ENCODE measurements around the gene ADCK1. TPM values are rescaled to one million over a fixed set of nuclear protein-coding genes. Genes with fewer than 3 reads are reported as not detected.
"Not testable (repeated sequence)": the region's sequence is repeated elsewhere in the genome, so short reads cannot be mapped to it uniquely, and the experiment has no call there.

ADCK1 gene, protein sequence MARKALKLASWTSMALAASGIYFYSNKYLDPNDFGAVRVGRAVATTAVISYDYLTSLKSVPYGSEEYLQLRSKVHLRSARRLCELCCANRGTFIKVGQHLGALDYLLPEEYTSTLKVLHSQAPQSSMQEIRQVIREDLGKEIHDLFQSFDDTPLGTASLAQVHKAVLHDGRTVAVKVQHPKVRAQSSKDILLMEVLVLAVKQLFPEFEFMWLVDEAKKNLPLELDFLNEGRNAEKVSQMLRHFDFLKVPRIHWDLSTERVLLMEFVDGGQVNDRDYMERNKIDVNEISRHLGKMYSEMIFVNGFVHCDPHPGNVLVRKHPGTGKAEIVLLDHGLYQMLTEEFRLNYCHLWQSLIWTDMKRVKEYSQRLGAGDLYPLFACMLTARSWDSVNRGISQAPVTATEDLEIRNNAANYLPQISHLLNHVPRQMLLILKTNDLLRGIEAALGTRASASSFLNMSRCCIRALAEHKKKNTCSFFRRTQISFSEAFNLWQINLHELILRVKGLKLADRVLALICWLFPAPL
- total RNA-seq (2014; rRNA removed) = 5.1 and 5.5 TPM in 2 replicates
- polyA plus RNA-seq (2012) = 5.8 TPM

DNA sequence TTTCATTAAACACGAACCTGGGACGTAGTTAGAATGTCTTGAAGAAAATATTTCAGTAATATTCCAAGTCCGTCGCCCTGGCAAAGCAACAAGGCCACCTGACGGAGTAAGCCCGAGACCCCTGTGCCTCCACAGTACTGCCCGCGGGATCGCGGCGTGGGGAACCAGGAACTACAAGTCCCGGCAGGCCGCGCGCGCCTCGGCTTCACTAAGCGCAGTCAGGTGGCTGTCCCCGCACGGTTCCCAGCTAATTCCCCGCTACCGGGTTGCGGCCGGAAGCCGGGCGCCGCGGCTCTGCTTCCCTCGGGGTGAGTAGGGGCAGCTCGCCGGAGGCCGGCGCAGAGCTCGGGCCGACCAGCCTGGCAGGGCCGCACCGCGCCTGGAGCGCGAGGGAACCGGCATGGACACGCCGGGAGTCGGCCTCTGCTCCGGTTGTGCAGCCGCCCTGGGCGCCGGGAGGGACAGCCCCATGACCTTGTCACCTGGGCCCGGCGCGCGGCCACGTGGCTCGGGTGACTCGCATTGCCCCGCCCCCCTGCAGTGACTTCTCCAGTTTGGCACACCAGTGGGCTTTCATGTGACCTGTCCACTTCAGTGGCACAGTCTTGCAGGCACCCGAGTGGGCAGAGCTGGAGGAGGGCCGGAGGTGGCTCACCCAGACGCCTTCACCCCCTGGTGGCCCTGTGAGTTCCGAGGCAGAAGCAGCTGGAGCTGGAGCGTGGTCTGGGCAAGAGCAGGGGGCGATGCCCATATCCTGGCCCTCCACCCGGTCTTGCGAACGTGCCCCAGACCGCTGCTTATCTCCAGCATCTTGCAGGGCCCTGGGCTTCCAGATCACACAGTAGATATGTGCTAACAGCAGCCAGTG is at the start of gene ADCK1:
TSS of gene ADCK1 (plus strand) at position 247 of the 868 bp plus-strand sequence. CDS start 18,870 bp downstream, outside the sequence.
- peak; percentile 72 for DNase-seq (ENCODE audit: low read depth)

DNA sequence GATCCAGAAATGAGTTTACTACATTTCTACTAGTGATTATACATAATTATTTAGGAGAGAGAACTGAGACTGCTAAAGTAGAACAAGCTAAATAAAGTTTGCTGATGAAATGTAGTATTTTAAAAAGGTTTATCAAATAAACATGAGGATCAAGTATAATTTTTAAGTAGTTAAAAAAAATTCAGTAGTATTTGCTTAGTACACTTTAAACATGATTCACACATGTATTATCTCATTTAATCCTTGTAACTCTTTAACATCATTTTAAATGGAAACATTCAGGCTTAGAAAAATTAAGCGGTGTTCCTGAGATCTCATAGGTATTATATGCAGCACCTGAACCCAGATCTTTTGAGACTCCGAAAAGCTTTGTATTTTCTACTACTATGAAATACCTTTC is 47.6 kb upstream of the ADCK1 start:
- no peak for DNase-seq (ENCODE audit: low read depth)

DNA sequence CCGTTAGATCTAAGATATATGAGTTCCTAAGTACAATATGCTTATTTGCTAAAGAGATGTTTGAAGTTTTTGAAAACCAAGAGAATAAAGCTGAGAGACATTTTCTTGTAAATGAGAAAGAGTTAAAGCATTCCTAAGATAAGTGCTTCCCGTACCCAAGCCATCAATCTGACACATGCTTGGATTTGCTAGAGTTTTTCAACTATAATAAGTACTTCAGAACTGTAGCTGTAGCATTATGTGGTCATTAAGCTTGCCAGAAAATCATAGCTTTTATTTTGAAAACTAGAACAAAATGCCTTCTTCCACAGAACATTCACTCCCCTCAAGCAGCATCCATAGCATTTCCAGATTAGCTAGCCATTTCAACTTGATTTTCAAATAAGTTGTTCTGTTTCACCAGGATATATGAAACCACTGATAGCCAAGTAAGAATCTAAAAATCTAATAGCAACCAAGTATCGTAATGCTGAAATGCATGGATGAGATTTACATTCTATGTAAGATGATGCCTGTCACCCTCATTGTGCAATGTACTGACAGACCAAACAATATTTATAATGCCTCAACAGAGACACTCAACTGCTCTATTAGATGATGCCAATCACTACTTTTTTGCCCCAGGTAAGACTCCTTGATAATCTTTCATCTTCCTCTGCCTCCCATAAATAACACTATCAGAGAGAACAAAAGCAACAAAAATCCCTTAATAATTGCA is 47.0 kb upstream of the ADCK1 start:
- DNase-seq (ENCODE audit: low read depth) = no peak

DNA sequence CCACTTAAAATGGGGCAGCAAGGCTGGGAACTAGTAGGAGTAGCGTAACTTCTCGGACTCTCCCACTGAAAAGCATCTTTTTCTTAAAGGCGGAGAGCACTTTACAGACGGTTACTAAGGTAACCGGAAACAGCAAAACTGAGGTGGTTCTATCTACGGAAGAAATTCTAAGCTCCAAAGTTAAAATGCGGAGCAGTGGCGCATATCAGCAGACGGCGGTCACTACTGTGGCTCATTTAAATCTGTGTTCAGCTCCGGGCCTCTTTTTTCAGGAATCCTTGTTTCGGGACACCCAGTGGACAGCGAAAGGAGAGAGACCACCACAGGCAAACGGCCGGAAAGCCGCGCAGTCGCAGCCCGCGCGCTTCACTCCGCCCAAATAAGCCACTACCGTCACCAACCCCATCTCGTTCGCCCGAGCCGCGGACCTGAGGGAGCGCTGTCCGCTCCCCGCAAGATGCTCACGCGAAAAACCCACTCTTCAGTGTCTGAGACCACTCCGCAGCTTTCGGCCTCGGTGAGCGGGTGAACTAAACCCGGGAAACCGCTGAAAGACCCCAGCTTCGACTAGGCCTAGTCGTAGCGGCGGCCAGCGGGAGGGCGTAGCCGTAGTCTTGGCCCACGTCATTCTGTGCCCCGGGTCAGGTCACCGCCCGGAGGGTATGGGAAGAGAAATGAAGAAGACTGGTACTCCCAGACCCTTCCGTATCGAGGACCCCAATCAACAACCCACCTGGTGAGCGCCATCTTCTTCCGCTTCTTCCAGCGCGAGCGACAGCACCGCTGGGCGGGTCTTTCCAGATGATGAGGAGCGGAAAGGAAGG is 39.3 kb upstream of the ADCK1 start, which contains the start of gene SNW1:
TSS of gene SNW1 (minus strand) at position 776 of the 824 bp plus-strand sequence. CDS start at position 747, 29 bp downstream.
- peak; percentile 91 for DNase-seq (ENCODE audit: low read depth)

DNA sequence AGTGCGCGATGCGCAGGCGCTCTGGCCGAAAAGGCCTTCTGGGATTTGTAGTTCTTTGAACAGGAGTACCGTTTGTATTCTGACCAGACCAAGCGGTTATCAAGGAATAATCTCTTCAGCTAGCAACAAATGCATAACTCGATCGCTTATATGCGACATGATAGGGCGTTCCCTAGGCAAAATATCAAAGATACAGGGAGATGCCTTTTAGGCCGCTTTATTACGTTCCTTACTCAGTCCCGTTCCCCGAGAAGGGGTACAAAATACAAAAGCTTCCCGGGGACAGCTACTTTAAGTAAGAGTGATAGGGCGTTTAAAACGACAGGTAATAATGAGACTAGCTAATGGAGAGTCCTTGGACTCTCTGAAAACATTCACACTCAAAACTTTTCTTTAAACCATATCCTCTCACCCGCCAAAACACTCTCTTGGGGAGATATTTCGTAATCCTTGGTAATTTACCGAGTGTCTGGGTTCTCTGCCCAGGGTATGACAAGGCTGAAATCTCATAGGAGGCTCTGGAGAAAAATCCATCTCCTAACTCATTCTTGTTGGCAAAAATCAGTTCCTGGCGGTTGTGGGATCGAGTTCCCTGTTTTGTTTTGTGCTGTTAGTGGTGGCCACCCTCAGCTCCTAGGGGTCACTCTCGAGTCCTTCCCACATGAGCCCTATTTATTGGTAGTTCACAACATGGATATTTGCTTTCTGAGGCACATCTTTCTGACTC is 38.5 kb upstream of the ADCK1 start:
- peak; percentile 55 for DNase-seq (ENCODE audit: low read depth)

DNA sequence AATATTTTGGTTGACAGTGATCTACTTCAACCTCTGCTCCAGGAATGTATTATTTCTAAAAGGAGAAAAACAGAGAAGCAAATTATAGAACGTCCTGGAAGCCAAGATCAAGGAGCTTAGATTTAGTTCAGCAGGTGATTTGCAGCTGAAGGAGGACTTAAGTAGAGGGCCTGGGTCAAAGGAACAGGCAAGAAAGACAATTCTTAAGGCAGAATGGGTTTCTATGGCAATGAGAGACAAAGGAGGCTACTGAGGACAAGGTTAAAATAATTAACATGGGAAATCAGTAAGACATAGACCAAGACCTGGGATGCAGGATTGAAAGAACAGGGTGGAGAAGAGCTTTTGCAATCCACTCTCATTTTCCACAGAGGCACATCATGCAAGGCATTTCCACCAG is 36.6 kb upstream of the ADCK1 start:
- no peak for DNase-seq (ENCODE audit: low read depth)

DNA sequence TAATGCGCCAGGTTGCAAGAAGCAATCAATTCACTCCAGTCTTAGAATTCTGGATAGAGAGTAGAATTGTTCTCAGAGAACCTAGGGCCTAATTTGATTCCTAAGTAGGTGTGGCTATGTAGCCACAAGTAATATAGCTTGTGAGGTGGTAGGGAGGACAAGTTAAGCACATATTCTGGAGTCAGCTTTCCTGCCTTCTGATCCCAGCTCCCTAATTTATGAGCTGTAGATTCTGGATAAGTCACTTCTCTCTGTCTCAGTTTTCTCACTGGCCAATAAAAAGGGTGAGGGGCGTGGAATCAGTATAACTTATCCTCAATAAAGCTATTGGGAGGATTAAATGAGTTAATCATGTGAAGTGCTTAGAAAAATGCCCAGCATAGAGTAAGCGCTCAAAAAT is 35.9 kb upstream of the ADCK1 start:
- no peak for DNase-seq (ENCODE audit: low read depth)

DNA sequence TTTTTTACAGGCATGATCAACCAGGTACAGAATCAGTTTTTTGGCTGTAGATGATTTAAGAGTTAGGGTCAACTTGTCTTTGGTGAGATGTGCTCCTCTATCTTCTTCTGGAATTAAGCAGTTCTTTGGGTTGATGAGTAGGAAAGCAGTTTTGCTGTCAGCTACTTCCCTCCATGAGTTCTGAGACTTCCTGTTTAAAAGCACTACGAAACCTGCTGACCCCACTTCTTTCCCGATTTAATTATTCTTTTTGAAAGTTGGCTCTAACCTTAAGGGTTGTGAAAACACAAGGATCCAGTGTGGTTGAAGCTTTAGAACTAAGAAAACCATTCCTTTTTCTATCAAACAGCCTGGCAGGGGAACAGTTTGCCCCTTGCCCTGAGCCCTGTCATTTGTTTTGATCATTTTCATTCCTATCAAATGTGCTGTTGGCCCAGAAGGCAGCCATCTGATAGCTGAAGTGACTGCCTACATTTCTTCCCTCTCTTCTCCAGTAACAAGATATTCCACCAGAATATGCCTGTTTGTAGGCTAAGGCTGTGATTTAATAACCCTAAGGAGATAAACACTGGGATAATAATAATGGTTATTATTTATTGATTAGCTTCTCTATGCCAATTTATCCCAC is 31.4 kb upstream of the ADCK1 start:
- not testable (repeated sequence) for DNase-seq (ENCODE audit: low read depth)

DNA sequence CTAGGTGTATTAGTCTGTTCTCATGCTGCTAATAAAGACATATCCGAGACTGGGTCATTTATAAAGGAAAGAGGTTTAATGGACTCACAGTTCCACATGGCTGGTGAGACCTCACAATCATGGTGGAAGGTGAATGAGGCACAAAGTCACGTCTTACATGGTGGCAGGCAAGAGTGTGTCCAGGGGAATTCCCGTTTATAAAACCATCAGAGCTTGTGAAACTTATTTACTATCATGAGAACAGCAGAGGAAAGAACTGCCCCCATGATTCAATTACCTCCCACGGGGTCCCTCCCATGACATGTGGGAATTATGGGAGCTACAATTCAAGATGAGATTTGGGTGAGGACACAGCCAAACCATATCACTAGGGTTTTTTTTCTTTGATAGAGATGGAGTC is 25.9 kb upstream of the ADCK1 start:
- not testable (repeated sequence) for DNase-seq (ENCODE audit: low read depth)

DNA sequence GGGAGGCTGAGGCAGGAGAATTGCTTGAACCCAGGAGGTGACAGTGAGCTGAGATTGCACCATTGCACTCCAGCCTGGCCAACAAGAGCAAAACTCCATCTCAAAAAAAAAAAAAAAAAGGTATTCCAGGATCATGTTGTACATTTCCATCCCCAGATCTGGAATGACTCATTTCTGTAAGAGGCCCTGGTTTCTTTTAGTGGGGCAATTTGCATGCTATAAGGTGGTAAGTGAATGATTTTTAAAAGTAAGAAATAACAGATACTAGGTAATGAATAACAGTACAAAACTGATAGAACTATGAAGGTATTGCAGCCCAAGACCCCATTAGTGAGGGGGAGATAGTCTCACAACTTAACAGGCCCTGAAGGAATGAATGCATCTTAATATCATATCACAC is 17.7 kb upstream of the ADCK1 start:
- DNase-seq (ENCODE audit: low read depth) = no peak

DNA sequence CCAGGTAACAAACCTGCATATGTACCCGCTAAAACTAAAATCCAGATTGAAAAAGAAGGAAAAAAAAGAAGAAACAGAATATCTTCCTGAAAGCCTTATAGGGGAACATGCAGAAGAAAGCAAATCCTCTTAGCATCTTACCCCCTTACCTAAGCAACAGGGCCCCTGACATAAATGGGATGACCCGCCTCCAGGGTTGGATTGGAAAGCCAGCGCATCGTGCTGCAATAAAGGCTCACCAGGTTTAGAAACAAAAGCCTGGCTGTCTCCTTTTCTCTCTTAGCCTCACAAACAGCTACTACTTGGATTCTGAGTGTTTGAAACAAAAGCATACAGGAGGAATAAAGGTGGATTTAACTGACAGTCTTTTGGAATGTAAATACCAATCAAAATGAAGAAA is 13.8 kb upstream of the ADCK1 start:
- no peak for DNase-seq (ENCODE audit: low read depth)

DNA sequence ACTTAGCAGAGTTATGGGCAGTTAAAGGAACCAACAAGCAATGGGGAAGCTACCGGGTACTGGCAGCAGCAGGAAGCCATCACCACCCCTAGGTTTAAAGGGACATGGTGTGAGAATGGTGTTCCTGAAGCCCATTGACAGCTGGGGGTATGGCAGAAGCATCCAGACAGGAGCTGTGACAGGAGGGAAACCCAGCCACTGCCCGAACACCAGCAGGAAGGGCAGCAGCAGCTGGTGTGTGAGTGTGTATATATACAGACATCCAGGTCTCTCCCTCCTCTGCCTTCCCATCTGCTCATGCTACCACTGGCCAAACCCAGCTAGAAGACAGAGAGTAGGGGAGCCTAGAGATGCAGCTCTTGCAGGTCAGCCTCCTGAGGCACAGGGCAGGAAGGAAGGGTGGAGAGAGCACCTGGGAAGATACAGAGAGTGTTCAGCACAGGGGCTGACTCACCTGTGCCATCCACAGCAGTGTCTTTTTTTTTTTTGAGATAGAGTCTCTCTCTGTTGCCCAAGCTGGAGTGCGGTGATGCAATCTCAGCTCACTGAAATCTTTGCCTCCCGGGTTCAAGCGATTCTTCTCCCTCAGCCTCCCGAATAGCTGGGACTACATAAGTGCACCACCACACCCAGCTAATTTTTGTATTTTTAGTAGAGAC is 9.2 kb upstream of the ADCK1 start:
- peak; percentile 31 for DNase-seq (ENCODE audit: low read depth)

DNA sequence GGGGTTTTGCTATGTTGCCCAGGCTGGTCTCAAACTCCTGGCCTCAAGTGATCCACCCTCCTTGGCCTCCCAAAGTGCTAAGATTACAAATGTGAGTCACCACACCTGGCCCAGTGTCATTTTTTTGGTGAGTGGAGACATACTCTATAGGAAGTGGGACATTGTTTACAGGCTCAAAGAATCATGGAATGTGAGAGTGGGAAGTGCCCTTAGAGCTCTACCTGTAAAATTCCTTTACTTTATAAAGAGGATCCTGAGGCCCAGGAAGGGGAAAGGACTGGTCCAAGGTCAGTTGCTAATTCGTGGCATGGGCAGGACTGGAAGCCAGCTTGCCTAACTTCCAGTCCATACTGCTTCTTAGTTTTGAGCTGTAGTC is 8.7 kb upstream of the ADCK1 start:
- no peak for DNase-seq (ENCODE audit: low read depth)

DNA sequence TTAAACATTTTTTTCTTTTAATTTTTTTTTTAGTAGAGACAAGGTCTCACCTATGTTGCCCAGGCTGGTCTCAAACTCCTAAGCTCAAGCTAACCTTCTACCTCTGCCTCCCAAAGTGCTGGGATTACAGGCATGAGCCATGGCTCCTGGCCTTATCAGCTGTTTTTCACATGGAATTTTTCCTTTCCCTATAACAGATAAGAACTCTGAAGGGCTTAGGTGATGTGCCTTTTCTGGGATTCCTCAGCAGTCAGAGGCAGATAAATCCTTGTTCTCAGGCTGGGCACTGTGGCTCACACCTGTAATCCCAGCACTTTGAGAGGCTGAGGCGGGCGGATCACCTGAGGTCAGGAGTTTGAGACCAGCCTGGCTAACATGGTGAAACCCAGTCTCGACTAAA is 6.7 kb upstream of the ADCK1 start:
- not testable (repeated sequence) for DNase-seq (ENCODE audit: low read depth)

DNA sequence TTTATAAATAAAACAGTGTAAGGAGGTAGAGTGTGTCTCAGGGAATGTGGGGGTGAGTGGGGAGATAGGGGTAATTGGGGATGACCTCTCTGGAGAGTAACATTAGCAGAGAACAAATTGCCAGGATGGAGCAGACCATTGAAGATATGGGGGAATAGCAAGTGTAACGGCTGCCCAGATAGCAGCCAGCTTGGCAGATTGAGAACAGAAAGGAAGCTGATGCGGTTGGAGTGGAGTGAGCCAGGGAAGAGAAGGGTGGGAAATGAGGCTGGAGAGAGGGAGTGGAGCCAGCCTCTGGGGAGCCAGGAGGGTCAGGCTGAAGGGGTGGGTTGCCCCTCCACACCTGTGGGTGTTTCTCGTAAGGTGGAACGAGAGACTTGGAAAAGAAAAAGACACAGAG is 5.6 kb upstream of the ADCK1 start:
- no peak for DNase-seq (ENCODE audit: low read depth)

DNA sequence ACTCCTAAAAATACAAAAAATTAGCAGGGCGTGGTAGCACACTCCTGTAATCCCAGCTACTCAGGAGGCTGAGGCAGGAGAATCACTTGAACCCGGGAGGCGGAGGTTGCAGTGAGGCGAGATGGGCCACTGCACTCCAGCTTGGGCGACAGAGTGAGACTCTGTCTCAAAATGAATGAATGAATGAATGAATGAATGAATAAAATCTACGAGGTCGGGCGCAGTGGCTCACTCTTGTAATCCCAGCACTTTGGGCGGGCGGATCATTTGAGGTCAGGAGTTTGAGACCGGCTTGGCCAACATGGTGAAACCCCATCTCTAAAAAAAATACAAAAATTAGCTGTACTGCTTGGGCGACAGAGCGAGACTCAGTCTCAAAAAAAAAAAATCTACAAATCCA is 453 bp upstream of the ADCK1 start:
- DNase-seq (ENCODE audit: low read depth) = not testable (repeated sequence)

DNA sequence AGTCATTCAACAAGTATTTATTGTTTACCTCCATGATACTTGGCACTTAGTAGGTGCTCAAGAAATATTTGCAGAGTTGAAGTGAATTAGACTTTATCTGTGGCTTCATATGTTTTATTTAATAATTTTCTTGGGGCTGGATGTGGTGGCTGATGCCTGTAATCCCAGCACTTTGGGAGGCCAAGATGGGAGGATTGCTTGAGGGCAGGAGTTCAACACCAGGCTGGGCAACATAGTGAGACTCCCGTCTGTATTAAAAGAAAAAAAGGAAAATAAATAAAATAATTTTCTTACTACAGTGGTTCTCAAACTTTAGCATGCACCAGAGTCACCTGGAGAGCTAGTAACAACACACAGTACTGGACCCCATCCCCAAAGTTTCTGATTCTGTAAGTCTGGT is 905 bp downstream of the ADCK1 start:
- no peak for DNase-seq (ENCODE audit: low read depth)

DNA sequence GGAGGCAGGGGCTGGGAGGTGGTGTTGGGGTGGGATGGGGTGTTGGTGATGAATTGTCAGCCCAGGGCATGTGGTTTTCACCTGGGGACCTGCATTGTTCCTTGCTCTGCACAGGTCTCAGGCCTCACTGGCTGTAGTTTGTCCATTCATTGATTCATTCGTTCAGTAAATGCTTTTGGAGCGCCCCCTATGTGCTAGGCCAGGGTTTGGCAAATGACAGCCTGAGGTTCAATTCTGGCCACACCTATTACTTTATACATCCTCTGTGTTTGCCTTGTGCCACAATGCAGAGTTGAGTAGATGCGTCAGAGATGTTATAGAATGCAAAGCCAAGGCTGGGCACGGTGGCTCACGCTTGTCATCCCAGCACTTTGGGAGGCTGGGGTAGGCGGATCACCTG is 4.7 kb downstream of the ADCK1 start:
- DNase-seq (ENCODE audit: low read depth) = peak; percentile 19

DNA sequence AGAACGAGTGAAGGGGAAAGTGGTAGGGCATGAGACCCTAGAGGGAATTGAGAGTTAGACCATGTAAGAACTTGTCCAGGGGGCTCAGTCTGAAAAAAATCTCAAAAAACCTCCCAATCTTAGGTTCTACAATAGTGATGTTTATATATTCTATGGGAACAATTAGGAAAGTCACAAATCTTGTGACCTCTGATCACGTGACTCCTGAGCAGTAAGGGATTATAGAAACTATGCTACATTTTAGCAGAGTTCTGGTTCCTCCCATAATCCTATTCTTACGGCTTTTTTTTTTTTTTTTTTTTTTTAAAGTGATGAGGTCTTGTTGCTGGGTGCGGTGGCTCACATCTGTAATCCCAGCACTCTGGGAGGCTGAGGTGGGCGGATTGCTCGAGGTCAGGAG is 5.8 kb downstream of the ADCK1 start:
- DNase-seq (ENCODE audit: low read depth) = no peak

All from LHCN-M2 (cell line).